ENCODE data around the gene HSPA9. TPM values are rescaled to one million over a fixed set of nuclear protein-coding genes. Genes with fewer than 3 reads are reported as not detected.

HSPA9 gene
- 100 to 1,000 TPM; 390 to 502 TPM for total RNA-seq

GRCh38 chr5:138575194-138576015 is at the start of gene HSPA9:
Gene HSPA9, minus strand, starts transcription at chr5:138575401. Its CDS starts 83 bp downstream, at chr5:138575318.

GRCh38 chr5:138542956-138543729 is 32.1 kb downstream of the HSPA9 start, which contains the start of gene ETF1:
Gene ETF1, minus strand, starts transcription at chr5:138543236. Its CDS starts 318 bp downstream, at chr5:138542918.

Small RNA genes lying within 50 kb of the gene (small RNA-seq; reads per million reads assigned to genes)
- 19.2 to 26.6 reads per million in 2 donors for gene RF00154
- 0 to 0.04 reads per million in 2 donors for gene RF01210
- gene SNORD63, result 1,548 to 1,830 reads per million in 2 donors

Other genes starting within 250 kb of the HSPA9 start
- gene CDC25C, start 243.6 kb downstream of the HSPA9 start, total RNA-seq, result 10 to 100 TPM in 1 of 2 donors, 1 to 10 TPM in 1; 6.9 to 20.0 TPM
- gene FAM53C, start 237.1 kb downstream of the HSPA9 start, total RNA-seq, result 10 to 100 TPM; 53.3 to 60.9 TPM
- gene KDM3B, start 222.7 kb downstream of the HSPA9 start, total RNA-seq, result 10 to 100 TPM; 49.6 to 52.9 TPM
- gene REEP2, start 136.3 kb downstream of the HSPA9 start, total RNA-seq, result 1 to 10 TPM; 3.0 to 9.6 TPM
- gene EGR1, start 109.9 kb downstream of the HSPA9 start, total RNA-seq, result under 1 TPM; under 0.01 to 0.67 TPM
- gene ETF1, start 32.2 kb downstream of the HSPA9 start, total RNA-seq, result 100 to 1,000 TPM; 131 to 173 TPM
- 100 to 1,000 TPM; 373 to 403 TPM for gene CTNNA1, start 178.0 kb upstream of the HSPA9 start, total RNA-seq

Measured in melanocyte of skin (primary cell).